ENCODE measurements around the gene VLDLR. TPM values are rescaled to one million over a fixed set of nuclear protein-coding genes. Genes with fewer than 3 reads are reported as not detected.

The VLDLR gene
- total RNA-seq, 1 donor from 2014 or later: 4.9 TPM

GRCh38 chr9:2605246-2605645, 16.3 kb upstream of the VLDLR start:
- no peaks in the 10 kb centered on the region for H3K4me1 Mint-ChIP-seq (ENCODE audit: low read depth)
- H3K36me3 Mint-ChIP-seq (ENCODE audit: low read depth): no peaks in the 10 kb centered on the region
- intact Hi-C loops (cut with micrococcal nuclease): no loop called here

GRCh38 chr9:2608276-2608675, 13.3 kb upstream of the VLDLR start:
- Mint-ChIP-seq H3K27ac (no peak overlapping the region), H3K9me3 (no peaks in the 10 kb centered on the region), H3K4me3 (no peak overlapping the region), H3K4me1 (ENCODE audit: low read depth) (no peaks in the 10 kb centered on the region), H3K36me3 (ENCODE audit: low read depth) (no peaks in the 10 kb centered on the region), H3K27me3 (ENCODE audit: insufficient read depth) (peaks cover 19% of the 10 kb centered on the region)
- no peak for DNase-seq (ENCODE audit: low spot score)
- intact Hi-C loops (cut with micrococcal nuclease): no loop called here

More at GRCh38 chr9:2605246-2605645, 16.3 kb upstream of the VLDLR start:
- H3K9me3 Mint-ChIP-seq: no peaks in the 10 kb centered on the region
- H3K27ac Mint-ChIP-seq: no peak overlapping the region
- peaks cover 25% of the 10 kb centered on the region for H3K27me3 Mint-ChIP-seq (ENCODE audit: insufficient read depth)
- no peak overlapping the region for H3K4me3 Mint-ChIP-seq
- no peak for DNase-seq (ENCODE audit: low spot score)

- intact Hi-C loops (cut with micrococcal nuclease): no loop called here
- no peak overlapping the region for H3K27ac Mint-ChIP-seq
- no peaks in the 10 kb centered on the region for H3K9me3 Mint-ChIP-seq
- H3K4me3 Mint-ChIP-seq: no peak overlapping the region
- no peaks in the 10 kb centered on the region for H3K36me3 Mint-ChIP-seq (ENCODE audit: low read depth)
- no peak for DNase-seq (ENCODE audit: low spot score)
- peaks cover 10% of the 10 kb centered on the region for H3K27me3 Mint-ChIP-seq (ENCODE audit: insufficient read depth)
- no peaks in the 10 kb centered on the region for H3K4me1 Mint-ChIP-seq (ENCODE audit: low read depth)
These were observed 10.6 kb upstream of the VLDLR start for GRCh38 chr9:2610985-2611384.

- no peaks in the 10 kb centered on the region for H3K36me3 Mint-ChIP-seq (ENCODE audit: low read depth)
- intact Hi-C loops (cut with micrococcal nuclease): no loop called here
- H3K27ac Mint-ChIP-seq: no peak overlapping the region
- H3K4me1 Mint-ChIP-seq (ENCODE audit: low read depth): no peaks in the 10 kb centered on the region
- H3K4me3 Mint-ChIP-seq: no peak overlapping the region
- no peak for DNase-seq (ENCODE audit: low spot score)
- H3K9me3 Mint-ChIP-seq: no peaks in the 10 kb centered on the region
- H3K27me3 Mint-ChIP-seq (ENCODE audit: insufficient read depth): peaks cover 10% of the 10 kb centered on the region
These were observed 9.6 kb upstream of the VLDLR start for GRCh38 chr9:2611961-2612360.

GRCh38 chr9:2613730-2614271, 7.8 kb upstream of the VLDLR start:
- Mint-ChIP-seq H3K9me3 (peaks cover 6% of the 10 kb centered on the region), H3K4me3 (no peak overlapping the region), H3K4me1 (ENCODE audit: low read depth) (no peaks in the 10 kb centered on the region), H3K36me3 (ENCODE audit: low read depth) (no peaks in the 10 kb centered on the region), H3K27ac (no peak overlapping the region), H3K27me3 (ENCODE audit: insufficient read depth) (peaks cover 6% of the 10 kb centered on the region)
- no peak for DNase-seq (ENCODE audit: low spot score)
- intact Hi-C loops (cut with micrococcal nuclease): no loop called here

- Mint-ChIP-seq H3K27me3 (ENCODE audit: insufficient read depth) (peaks cover 7% of the 10 kb centered on the region), H3K27ac (no peak overlapping the region), H3K9me3 (peaks cover 6% of the 10 kb centered on the region), H3K4me3 (no peak overlapping the region), H3K36me3 (ENCODE audit: low read depth) (no peaks in the 10 kb centered on the region), H3K4me1 (ENCODE audit: low read depth) (no peaks in the 10 kb centered on the region)
- intact Hi-C loops (cut with micrococcal nuclease): no loop called here
- DNase-seq (ENCODE audit: low spot score): no peak
These were observed 6.1 kb upstream of the VLDLR start for GRCh38 chr9:2615497-2615896.

GRCh38 chr9:2616692-2617377, 4.8 kb upstream of the VLDLR start:
- H3K4me3 Mint-ChIP-seq: no peak overlapping the region
- H3K36me3 Mint-ChIP-seq (ENCODE audit: low read depth): no peaks in the 10 kb centered on the region
- intact Hi-C loops (cut with micrococcal nuclease): no loop called here
- H3K27me3 Mint-ChIP-seq (ENCODE audit: insufficient read depth): peaks cover 12% of the 10 kb centered on the region
- H3K4me1 Mint-ChIP-seq (ENCODE audit: low read depth): peaks cover 5% of the 10 kb centered on the region
- H3K9me3 Mint-ChIP-seq: peaks cover 6% of the 10 kb centered on the region
- no peak for DNase-seq (ENCODE audit: low spot score)
- H3K27ac Mint-ChIP-seq: no peak overlapping the region

- Mint-ChIP-seq H3K27me3 (ENCODE audit: insufficient read depth) (peaks cover 12% of the 10 kb centered on the region), H3K4me1 (ENCODE audit: low read depth) (peaks cover 11% of the 10 kb centered on the region), H3K4me3 (no peak overlapping the region), H3K9me3 (peaks cover 6% of the 10 kb centered on the region), H3K27ac (no peak overlapping the region), H3K36me3 (ENCODE audit: low read depth) (peaks cover 2% of the 10 kb centered on the region)
- intact Hi-C loops (cut with micrococcal nuclease): no loop called here
- no peak for DNase-seq (ENCODE audit: low spot score)
These were observed 3.3 kb upstream of the VLDLR start for GRCh38 chr9:2618289-2618688.

GRCh38 chr9:2620919-2621721, 467 bp upstream of the VLDLR start:
- Mint-ChIP-seq H3K4me1 (ENCODE audit: low read depth) (peaks cover 17% of the 10 kb centered on the region), H3K27ac (peak overlapping the region; percentile 93), H3K9me3 (peaks cover 6% of the 10 kb centered on the region), H3K4me3 (peak overlapping the region; percentile 90), H3K27me3 (ENCODE audit: insufficient read depth) (peaks cover 26% of the 10 kb centered on the region), H3K36me3 (ENCODE audit: low read depth) (peaks cover 2% of the 10 kb centered on the region)
- intact Hi-C loops (cut with micrococcal nuclease): loop anchor here (1.0 to 10.0 kb wide), 8 partner anchors 18 to 904 kb away; partner anchors contain the start of genes PUM3, RFX3 and SMARCA2
- DNase-seq (ENCODE audit: low spot score): peak; percentile 44

GRCh38 chr9:2622461-2623287, 1.1 kb downstream of the VLDLR start:
- peaks cover 17% of the 10 kb centered on the region for H3K4me1 Mint-ChIP-seq (ENCODE audit: low read depth)
- H3K9me3 Mint-ChIP-seq: peaks cover 6% of the 10 kb centered on the region
- DNase-seq (ENCODE audit: low spot score): peak; percentile 2
- H3K27ac Mint-ChIP-seq: peak overlapping the region; percentile 72
- peaks cover 26% of the 10 kb centered on the region for H3K27me3 Mint-ChIP-seq (ENCODE audit: insufficient read depth)
- intact Hi-C loops (cut with micrococcal nuclease): loop anchor here (1.0 to 10.0 kb wide), 8 partner anchors 33 to 902 kb away; partner anchors contain the start of genes RFX3 and SMARCA2
- peaks cover 2% of the 10 kb centered on the region for H3K36me3 Mint-ChIP-seq (ENCODE audit: low read depth)
- H3K4me3 Mint-ChIP-seq: peak overlapping the region; percentile 92

GRCh38 chr9:2623288-2624050, 1.9 kb downstream of the VLDLR start:
- H3K27ac Mint-ChIP-seq: no peak overlapping the region
- intact Hi-C loops (cut with micrococcal nuclease): loop anchor here (2.0 to 10.0 kb wide), 7 partner anchors 105 to 901 kb away; partner anchors contain the start of genes RFX3 and SMARCA2
- H3K4me1 Mint-ChIP-seq (ENCODE audit: low read depth): peaks cover 17% of the 10 kb centered on the region
- H3K27me3 Mint-ChIP-seq (ENCODE audit: insufficient read depth): peaks cover 26% of the 10 kb centered on the region
- peaks cover under 1% of the 10 kb centered on the region for H3K9me3 Mint-ChIP-seq
- peak overlapping the region; percentile 86 for H3K4me3 Mint-ChIP-seq
- peaks cover 2% of the 10 kb centered on the region for H3K36me3 Mint-ChIP-seq (ENCODE audit: low read depth)
- DNase-seq (ENCODE audit: low spot score): no peak

All from activated T-helper 1 cell treated with anti-CD3 and anti-CD28 coated beads, Interleukin-12 subunit alpha, Interleukin-12 subunit beta, Interleukin-2, Interleukin-4 antibody, amounts not matched to agents 30 ng/mL and 10 ng/mL and 1 ng/mL, durations not matched to agents 14 hours and 24 hours and 36 hours (primary cell).